Nucleus accumbens (tissue), 56 donors: ENCODE data around the gene SCYL3.

Experiments used
- DNase-seq, 56 donors: peaks; one replicate each; lab custom pipeline; 2025; lab: John Stamatoyannopoulos, UW

SCYL3 gene

DNA sequence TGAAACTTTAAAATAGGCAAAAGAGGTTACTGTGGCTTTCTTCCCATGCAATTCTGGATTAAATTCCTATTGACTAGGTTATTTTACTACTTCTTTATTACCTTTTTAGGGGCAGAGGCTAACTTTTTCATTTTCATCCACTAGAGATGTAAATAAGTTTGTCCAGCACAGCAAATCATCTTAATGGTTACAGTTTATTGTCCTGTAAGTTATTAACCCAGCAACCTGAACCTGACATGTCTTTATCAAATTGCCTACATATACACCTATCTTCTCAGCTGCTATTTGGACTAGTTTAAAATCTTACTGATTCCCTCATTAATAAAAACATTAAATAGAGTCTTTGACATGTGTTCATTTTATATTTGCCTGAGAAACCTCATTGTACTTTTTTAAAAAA is 6.9 kb upstream of the SCYL3 start:
- no peak for DNase-seq

- no peak for DNase-seq
Observed at GRCh38 chr1:169899519-169900217, 6.0 kb upstream of the SCYL3 start.

DNA sequence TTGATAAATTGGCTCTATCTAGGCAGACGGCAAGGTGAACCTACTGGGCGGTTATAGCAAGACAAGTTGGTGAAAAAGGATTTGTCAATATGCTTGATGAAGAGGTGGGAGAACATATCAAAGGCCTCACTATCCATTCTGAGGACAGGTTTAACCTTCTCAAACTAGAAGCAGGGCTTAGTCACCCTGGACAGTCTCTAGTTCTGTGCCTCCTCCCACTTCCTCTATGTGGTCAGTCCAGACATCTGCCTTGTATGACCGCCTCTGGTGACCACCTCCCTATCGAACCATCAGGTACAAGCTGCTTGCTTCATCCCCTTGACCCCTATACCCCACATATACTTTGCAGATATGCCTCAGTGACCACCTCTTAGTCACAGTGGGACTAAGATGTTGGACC is 2.3 kb upstream of the SCYL3 start:
- no peak for DNase-seq

GRCh38 chr1:169894424-169895145 is 889 bp upstream of the SCYL3 start:
- DNase-seq: peak in 1 of 56 donors; percentile 21

- DNase-seq: peak in 13 of 56 donors; percentile 18 to 78 (median 57)
Observed at GRCh38 chr1:169892927-169893644, 610 bp downstream of the SCYL3 start.

DNA sequence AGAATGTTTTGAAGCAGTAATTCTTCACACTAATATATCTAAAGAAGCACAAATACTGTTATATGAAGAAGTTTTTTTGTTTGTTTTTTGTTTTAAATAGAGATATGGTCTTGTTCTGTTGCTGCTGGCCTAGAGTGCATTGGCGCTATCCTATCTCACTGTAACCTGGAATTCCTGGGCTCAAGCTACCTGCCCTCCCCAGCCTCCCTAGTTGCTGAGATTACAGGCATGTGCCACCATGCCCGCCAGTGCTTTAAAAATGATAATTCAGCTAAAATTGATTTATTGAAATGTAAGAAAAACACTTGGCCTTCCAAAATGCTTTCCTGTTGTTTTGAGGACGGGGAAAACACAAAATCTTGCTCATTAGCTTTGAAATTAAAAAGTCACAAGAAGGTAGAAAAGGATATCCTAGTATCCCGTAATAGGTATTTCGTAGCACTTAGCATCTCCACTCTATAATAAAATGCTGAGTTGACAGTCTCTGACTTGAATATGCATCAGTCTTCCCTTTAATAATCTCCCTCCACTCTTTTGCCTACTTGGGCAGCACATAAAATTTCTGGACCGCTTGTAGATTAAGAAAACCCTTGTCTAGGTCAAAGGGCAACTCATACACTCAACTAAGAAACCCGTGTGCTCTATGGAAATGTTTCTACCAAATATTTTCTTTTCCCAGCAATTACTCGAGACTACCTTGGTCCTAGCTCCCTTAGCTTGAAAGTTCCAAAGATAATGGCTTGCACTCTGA is 1.3 kb downstream of the SCYL3 start:
- no peak for DNase-seq

GRCh38 chr1:169891539-169891885 is 2.2 kb downstream of the SCYL3 start:
- DNase-seq: no peak

GRCh38 chr1:169890761-169891538 is 2.7 kb downstream of the SCYL3 start:
- no peak for DNase-seq

DNA sequence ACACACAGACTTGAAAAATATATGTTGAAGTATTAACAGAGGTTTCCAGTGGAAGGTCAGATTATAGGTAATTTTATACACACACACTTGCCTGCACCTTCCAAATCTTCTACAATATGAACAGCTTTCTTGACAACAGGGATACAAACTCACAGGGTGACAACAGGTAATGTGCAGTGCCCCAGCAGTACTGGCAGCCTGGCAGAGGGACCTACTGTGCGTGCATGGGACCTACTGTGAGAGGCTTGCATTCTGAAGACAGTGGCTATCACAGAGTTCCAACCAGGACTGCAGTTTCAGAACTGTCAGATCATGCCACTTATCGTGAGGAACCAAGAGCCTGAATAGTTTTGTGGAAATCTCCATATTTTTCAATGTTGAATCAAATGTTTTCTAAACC is 3.8 kb downstream of the SCYL3 start:
- DNase-seq: no peak

- DNase-seq: no peak
Observed at GRCh38 chr1:169886931-169887330, 6.8 kb downstream of the SCYL3 start.

DNA sequence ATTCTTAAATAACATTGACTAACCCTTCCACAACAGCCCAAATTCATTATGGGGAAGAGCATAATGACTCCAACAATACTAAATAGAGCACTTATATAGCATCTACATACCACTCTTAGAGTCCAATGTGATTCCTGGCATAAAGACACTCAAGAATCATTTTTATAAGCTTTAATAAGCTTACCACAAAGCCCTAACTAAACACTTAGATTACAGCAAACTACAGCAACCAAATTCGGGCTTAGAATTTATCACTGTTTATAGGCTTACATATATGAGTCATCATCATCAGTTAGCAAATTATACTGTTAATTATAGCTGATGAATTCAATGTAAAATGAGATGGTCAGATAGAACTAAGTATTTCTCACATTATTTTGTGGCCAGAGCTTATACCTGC is 7.3 kb downstream of the SCYL3 start:
- no peak for DNase-seq

- DNase-seq: no peak
Observed at GRCh38 chr1:169885207-169885606, 8.5 kb downstream of the SCYL3 start.

- no peak for DNase-seq
Observed at GRCh38 chr1:169884634-169885033, 9.1 kb downstream of the SCYL3 start.

GRCh38 chr1:169882039-169882511 is 11.6 kb downstream of the SCYL3 start:
- no peak for DNase-seq

- no peak for DNase-seq
Observed at GRCh38 chr1:169879034-169879840, 14.5 kb downstream of the SCYL3 start.

- DNase-seq: no peak
Observed at GRCh38 chr1:169878498-169878897, 15.2 kb downstream of the SCYL3 start.

- no peak for DNase-seq
Observed at GRCh38 chr1:169877800-169878491, 15.8 kb downstream of the SCYL3 start.

DNA sequence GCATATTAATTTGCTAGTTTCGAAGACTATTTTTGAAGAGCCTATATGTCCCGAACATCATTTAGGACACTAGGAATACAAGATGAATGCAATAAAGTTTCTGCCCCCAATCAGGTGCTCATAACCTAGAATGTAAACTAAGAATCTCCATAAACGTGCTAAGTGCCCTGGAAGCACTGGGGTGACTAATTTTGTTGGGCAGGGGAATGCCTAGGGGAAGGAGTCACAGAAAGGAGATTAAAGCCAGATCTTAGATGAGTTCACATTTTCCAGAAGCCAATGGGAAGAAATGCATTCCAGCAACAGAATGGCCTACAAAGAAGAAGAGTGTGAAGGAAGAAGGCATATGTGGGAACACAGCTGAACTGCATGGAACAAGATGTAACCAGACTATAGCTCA is 19.5 kb downstream of the SCYL3 start:
- no peak for DNase-seq
